GM23338 (cell line): ENCODE data around the gene DIPK1A.

Experiments used
- EZH2 ChIP-seq: fragments of 200-600 bp; sonication (generic); IDR thresholded peaks from one replicate; pipeline ENCODE4 v1.8.0; 2017; ENCODE audit warnings: antibody characterized with exemption, mild to moderate bottlenecking, low read depth; ENCODE audit not compliant: unreplicated experiment
- EZH2phosphoT487 ChIP-seq: fragments of 200-600 bp; sonication (generic); IDR thresholded peaks from one replicate; pipeline ENCODE4 v1.8.1; 2018; ENCODE audit warnings: antibody characterized with exemption; ENCODE audit not compliant: unreplicated experiment
- JUNB ChIP-seq: IDR thresholded peaks from one replicate; pipeline ENCODE4 v1.6.1; 2016; ENCODE audit warnings: antibody characterized with exemption; ENCODE audit not compliant: unreplicated experiment
- POLR2AphosphoS5 ChIP-seq: IDR thresholded peaks from 2 replicates; pipeline ENCODE4 v1.6.1; 2016; ENCODE audit warnings: antibody characterized with exemption, low read depth
- STAT1 ChIP-seq: IDR thresholded peaks from one replicate; pipeline ENCODE4 v1.6.1; 2016; ENCODE audit warnings: antibody characterized with exemption; ENCODE audit not compliant: unreplicated experiment
- TF ChIP-seq, protein P1 (sequence below), 2 experiments: fragments of 200-600 bp in 1 of 2; sonication (generic) in 1 of 2; conservative IDR thresholded peaks; 2 replicates each; pipeline versions ENCODE4 v1.5.1 to v1.6.1; 2016 to 2017; ENCODE audit warnings: antibody characterized with exemption in 2 of 2, low read depth in 2 of 2, mild to moderate bottlenecking in 2 of 2, moderate library complexity in 1 of 2
- TF ChIP-seq, protein P2 (sequence below): IDR thresholded peaks from one replicate; pipeline ENCODE4 v1.6.1; 2018; ENCODE audit warnings: antibody characterized with exemption; ENCODE audit not compliant: unreplicated experiment

DNA sequence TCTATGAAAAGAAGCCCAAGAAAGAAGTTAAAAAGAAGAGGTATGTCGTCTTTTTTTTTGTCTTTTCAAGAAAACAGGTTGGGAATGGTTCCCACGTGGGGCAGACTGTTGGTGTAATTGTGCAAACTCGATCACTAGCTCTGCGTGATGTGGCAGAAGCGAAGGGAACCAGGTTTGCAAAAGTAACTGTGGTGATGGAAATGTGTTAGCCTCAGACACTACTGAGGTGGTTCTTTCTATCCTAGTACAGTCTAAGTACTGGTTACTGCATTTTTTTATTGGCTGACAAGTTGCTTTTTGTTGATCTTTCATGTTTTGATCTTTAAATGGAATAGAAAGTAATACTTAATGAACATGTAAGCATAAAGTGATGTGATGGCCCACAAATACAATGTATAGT is 120.7 kb downstream of the DIPK1A start:
- TF ChIP-seq, protein P1, sequence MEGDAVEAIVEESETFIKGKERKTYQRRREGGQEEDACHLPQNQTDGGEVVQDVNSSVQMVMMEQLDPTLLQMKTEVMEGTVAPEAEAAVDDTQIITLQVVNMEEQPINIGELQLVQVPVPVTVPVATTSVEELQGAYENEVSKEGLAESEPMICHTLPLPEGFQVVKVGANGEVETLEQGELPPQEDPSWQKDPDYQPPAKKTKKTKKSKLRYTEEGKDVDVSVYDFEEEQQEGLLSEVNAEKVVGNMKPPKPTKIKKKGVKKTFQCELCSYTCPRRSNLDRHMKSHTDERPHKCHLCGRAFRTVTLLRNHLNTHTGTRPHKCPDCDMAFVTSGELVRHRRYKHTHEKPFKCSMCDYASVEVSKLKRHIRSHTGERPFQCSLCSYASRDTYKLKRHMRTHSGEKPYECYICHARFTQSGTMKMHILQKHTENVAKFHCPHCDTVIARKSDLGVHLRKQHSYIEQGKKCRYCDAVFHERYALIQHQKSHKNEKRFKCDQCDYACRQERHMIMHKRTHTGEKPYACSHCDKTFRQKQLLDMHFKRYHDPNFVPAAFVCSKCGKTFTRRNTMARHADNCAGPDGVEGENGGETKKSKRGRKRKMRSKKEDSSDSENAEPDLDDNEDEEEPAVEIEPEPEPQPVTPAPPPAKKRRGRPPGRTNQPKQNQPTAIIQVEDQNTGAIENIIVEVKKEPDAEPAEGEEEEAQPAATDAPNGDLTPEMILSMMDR (conservative IDR thresholded peaks at IDR 0.05; ENCODE audit: low read depth in 2 of 2): no peak
- TF ChIP-seq EZH2 (no peak), POLR2AphosphoS5 (no peak), EZH2phosphoT487 (no peak), STAT1 (no peak), JUNB (no peak)
- TF ChIP-seq, protein P2, sequence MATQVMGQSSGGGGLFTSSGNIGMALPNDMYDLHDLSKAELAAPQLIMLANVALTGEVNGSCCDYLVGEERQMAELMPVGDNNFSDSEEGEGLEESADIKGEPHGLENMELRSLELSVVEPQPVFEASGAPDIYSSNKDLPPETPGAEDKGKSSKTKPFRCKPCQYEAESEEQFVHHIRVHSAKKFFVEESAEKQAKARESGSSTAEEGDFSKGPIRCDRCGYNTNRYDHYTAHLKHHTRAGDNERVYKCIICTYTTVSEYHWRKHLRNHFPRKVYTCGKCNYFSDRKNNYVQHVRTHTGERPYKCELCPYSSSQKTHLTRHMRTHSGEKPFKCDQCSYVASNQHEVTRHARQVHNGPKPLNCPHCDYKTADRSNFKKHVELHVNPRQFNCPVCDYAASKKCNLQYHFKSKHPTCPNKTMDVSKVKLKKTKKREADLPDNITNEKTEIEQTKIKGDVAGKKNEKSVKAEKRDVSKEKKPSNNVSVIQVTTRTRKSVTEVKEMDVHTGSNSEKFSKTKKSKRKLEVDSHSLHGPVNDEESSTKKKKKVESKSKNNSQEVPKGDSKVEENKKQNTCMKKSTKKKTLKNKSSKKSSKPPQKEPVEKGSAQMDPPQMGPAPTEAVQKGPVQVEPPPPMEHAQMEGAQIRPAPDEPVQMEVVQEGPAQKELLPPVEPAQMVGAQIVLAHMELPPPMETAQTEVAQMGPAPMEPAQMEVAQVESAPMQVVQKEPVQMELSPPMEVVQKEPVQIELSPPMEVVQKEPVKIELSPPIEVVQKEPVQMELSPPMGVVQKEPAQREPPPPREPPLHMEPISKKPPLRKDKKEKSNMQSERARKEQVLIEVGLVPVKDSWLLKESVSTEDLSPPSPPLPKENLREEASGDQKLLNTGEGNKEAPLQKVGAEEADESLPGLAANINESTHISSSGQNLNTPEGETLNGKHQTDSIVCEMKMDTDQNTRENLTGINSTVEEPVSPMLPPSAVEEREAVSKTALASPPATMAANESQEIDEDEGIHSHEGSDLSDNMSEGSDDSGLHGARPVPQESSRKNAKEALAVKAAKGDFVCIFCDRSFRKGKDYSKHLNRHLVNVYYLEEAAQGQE: no peak
